OCI-M2 (cell line): ENCODE data around the gene XRCC5.

ENCODE experiments used
- DNase-seq: peaks from one replicate; lab custom pipeline; 2025; ENCODE audit not compliant: unreplicated experiment; lab: John Stamatoyannopoulos, UW

The XRCC5 gene

DNA sequence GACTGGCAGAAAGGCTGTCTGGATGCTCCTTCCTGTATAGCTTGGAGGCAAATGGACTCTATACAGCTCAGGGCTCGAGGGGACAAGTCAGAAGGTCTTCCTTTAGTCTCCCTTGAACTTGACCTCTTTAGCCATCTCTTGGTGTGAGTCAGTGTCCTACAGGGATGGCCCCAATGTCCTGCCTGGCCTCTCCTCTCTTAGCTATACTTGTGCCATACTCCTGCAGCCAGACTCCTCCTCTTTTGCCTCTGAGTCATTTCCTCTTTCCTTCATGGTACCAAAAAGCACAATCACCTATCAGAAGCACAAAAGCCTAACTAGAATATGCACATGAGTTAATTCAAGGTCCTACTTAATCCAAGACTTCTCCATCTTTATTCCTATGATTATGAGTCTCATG, 112.7 kb downstream of the XRCC5 start:
- DNase-seq = no peak

DNA sequence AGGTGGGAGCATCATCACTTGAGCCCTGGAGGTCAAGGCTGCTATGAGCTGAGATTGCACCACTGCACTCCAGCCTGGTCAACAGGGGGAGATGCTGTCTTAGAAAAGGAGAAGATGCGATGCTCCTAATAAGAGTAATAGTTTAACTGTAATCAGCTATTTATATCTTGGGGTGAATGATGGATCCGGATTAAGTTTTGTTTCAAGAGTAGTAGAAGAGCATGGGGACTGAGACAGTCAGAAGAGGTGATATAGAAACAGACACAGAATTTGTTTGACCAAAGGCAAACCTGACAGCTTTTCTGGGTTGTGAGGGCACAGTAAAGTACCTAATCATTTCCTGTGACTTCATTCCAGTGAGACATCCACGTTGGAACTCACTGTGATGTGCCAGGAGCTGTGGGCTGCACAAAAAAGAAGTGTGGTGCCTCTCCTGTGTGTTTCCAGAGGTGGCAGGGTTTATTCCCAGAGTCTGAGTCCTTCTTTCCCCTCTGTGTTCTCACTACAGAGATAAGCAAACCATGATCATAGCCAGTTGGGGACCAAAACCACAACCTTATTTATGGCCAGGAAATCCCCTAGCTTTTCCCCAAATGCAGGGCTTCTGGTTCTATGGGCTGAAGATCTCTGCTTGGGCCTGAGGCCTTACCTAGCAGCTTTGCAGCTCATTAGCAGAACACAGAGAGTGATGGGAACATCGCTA, 113.7 kb downstream of the XRCC5 start:
- DNase-seq = no peak

DNA sequence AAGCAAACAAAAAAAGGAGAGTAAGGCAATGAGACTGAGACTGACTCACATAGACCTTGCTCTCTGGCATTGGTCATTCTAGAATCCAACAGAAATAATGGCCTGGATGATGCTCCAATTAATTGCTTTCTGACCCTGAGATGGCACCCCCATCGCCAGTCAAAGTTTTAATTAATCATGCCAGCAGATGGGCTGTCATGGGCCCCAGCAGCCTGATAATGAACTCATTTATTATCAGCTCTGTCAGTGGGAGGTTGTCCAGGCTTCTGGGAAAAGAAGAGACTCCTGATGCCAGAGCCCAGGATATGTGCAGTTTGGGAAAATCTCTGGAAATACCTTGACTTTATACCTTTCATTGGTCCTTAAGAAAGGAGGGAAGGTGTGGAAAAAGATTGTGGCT, 115.2 kb downstream of the XRCC5 start:
- DNase-seq = no peak

DNA sequence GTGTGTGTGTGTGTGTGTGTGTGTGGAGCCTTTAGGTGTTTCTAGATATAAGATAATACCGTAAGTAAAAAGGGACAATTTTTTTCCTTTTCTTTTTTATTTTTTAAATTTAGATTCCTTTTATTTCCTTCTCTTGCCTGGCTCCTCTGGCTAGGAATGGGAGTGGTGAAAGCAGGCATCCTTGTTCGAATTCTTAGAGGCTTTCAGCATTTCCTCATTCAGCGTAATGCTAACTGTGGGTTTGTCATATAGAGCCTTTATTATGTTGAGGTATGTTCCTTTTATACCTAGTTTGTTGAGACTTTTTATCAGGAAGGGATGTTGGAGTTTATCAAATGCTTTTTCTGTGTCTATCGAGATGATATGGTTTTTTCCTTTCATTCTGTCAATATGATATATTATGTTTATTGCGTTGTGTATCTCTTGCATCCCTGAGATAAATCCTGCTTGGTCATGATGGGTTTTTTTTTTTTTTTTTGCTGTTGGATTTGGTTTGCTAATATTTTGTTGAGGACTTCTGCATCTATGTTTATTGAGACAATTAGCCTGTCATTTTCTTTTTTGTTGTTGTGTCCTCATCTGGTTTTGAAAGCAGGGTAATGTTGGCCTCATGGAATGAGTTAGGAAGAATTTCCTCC, 120.2 kb downstream of the XRCC5 start:
- peak; percentile 6 for DNase-seq

DNA sequence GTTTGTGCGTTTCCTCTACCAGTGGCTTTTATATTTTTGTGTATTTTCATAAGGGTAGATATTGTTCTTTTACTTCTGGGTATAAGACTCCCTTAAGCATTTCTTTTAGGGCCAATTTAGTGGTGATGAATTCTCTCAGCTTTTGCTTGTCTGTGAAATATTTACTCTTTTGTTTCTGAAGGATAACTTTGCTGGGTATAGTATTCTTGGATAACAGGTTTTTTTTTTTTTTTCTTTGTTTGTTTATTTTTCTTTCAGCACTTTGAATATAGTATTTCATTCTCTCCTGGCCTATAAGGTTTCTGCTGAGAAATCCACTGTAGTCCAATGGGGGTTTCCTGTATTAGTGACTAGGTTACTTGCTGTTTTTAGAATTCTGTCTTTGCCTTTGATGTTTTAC, 122.7 kb downstream of the XRCC5 start:
- DNase-seq = no peak

DNA sequence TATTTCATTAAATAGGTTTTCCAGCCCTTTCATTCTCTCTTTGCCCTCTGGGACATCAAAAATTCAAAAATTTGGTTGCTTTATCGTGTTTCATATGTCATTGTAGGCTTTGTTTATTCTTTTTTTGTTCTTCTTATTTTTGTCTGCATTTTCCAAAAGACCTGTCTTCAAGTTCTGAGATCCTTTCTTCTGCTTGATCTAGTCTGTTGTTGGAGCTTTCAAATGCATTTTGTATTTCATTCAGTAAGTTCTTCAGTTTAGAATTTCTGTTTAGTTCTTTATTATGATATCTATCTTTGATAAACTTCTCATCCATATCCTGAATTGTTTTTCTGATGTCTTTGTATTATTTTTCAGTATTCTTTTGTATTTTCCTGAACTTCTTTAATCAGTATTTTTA, 123.6 kb downstream of the XRCC5 start:
- DNase-seq = no peak

DNA sequence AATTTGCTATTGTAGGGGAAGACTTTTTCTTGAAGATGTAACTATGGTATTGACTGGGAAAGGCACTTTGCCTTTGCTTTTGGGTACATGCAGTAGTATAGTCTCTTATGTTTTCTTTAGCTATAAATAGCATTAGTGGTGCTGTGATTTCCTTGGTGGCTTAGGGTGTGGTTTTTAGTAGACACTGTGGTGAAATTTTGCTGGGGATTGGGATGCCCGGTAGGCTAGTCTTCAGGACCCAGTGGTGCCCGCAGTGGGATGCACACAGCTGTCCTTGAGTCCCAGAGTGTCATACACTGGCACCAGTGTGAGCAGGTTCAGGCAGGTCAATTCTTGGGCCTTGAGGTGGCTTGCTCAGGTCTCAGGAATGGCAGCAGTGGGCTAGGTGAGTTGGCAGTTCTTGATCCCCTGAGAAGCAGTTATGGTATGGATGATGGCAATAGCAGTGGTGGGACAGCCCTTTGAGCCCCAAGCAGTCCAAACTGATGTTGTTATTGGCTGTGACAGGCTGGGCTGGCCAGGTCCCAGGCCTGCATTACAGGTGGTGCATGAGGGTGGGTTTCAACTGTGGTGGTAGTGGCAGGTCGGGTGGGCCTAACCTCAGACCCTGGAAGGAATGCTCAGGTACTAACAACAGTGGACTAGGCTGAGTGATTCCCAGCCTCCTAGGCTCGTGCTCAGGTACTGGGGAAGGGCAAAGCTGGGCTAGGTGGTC, 124.3 kb downstream of the XRCC5 start:
- DNase-seq = no peak

DNA sequence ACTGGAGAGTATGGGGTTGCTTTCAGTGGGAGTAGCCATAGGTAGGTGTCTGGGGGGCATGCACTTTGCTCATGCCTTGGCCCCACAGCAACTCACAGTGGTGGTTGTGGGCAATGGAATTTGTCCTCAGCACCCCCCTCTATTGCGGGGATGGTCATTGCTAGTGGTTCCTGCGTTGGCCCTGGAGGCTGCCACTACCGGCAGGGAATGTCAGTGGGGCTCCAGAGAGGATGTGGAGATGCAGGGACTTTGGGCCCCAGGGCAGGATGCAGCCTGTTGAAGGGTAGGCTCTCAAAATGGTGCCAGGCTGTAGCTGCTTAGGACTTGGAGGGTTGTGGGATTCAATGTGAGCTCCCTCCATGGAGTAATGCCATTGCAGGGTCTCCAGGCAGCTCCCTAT, 125.0 kb downstream of the XRCC5 start:
- DNase-seq = no peak

DNA sequence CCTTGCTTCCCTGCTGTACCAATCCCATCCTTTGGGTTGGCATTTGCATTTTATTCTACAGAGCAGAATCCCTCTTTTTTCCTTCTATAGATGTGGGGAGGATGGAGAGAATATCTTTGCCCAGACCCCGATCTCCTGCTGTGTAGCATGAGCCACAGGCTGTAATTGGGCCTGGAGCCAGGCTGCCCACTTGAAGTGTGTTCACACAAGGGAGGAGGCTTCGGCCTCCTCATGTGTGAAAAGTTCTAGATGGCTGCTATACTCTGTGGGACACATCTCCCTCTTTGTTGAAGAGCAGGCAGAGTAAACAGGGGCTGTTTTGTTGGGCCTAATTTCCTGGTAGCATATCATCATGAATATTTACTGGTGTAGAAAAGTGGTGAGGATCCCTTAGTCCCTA, 126.3 kb downstream of the XRCC5 start:
- DNase-seq = no peak

DNA sequence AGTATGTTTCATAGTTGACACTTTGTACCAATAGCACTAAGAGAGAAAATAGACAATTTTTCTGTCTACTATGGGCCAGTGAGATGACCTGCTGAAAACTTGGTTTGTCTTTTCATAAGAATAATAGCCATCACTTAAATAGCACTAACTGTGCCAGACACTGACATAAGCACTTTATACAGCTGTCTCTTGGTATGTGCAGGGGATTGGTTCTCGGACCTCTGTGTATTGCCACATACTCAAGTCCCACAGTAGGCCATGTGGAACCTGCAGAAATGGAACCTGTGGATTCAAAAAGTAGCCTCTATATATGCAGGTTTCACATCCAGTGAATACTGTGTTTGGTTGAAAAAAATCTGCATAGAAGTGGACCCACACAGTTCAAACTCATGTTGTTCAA, 126.7 kb downstream of the XRCC5 start:
- no peak for DNase-seq

DNA sequence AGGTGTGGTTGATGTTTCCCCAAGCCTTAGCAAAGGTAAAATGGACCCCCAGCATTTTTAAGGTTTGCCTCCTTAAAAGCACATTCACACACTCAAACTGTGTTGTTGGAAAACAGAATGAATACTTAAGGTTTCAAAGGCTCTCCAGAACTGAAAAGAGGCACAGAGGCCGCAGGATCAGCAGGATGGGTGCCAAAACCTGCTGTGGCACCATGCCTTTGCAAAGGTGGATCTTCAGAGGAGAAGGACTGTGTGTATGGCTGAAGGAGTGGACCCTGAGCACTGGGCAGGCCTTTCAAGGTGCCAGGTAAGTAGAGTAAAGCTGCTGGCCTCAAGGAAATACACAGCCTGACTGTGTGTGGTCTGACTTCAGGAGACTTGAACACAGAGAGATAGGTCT, 127.3 kb downstream of the XRCC5 start:
- no peak for DNase-seq

DNA sequence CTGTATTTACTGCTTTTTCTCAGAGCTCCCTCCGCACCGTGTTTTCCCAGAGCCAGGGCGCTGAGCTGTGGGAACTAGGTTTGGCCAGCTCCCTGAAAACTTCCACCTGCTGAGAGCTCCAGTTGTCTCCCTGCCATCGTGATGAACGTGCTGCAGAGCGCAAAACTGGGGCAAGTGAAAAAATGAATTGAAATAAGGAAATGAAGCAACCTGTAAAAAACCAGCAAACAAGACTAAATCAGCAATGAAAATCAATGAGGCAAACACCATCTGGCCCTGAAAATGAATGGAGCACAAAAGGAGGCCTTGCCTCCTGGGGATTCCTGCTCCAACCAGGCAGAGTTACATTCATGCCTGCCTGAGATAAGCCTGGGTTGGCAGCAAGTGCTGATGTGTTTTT, 133.2 kb downstream of the XRCC5 start:
- DNase-seq = no peak

DNA sequence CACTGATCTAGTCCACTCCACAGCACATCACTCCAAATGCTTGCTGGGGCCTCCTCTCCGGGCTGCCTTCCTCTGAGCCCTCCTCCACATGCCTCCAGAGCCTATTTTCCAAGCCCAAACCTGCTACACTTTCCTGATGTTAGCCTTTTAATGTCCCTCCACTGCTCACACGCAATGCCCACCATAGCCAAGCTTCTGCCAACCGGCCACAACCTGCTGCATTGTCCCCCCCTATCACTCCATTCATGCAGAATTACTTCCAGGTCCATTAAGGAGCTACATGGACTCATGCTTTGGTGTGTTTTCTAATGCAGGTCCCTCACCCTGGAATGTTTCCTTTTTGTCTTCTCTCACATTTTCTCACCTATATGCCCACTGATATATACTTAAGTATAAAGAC, 133.9 kb downstream of the XRCC5 start:
- DNase-seq = no peak

DNA sequence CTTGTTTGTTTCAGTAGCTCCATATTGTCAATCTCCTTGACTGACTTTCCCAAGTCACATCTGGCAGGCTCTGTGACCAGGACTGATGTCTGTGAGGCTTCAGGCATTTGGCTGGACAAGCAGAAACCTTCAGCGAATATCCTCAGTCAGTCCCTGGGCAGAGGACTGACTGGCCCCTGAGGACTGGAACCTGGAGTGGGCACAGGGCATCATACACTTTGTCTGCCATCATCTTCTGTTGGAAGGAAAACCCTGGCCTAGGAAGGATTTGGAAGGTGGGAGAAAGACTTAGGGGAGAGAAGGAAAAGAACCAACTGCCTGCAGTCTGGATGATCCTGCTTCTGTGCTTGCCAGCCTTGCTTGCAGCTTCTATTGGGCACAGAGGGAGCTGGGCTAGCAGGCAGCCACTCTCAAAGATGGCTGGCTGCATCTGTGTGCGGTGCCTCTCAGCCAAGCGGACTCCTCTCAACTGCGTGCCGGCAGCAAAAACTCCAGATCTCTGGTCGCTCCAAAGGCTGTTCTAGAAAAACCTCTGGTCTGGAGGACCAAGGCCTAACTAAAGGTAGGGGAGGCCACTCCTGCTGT, 136.3 kb downstream of the XRCC5 start:
- no peak for DNase-seq

DNA sequence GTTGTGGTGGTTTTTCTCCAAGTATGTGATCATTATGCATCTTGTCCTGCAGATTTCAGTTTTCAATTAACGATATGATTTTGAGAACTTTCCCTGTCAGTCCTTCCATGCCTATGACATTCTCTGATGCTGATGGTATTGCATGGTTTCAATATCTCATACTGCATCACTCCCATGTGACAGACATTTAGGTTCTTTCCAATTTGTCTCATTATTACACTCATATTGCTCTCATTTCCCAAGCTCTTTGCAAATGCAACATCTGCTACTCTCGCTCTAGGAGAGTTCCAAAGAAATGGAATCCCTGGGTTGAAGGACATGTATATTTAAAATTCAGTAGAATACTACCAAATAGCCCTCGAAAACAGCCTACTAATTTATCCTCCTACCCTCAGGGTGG, 137.6 kb downstream of the XRCC5 start:
- no peak for DNase-seq
